B cell (primary cell): ENCODE data around the gene PPP2R2B. TPM values are rescaled to one million over a fixed set of nuclear protein-coding genes. Genes with fewer than 3 reads are reported as not detected.

Experiments
- ATAC-seq: fragments of 200-7000 bp; cut with Tn5 transposase; one replicate; pipeline ENCODE4 v1.10.0; 2021; ENCODE audit warnings: low read depth, mild to moderate bottlenecking, moderate number of reproducible peaks, moderate library complexity
- CTCF ChIA-PET: fragments of 350-600 bp; sonication (Branson Sonifier 250); formaldehyde crosslinking; loops from one replicate; lab custom pipeline; 2021; ENCODE audit warnings: antibody characterized with exemption, inconsistent platforms; lab: Charles Lee
- POLR2A ChIA-PET: fragments of 350-600 bp; sonication (Branson Sonifier 250); formaldehyde crosslinking; loops from one replicate; lab custom pipeline; 2021; ENCODE audit warnings: antibody characterized with exemption; lab: Charles Lee
- DNase-seq: peaks from one replicate; pipeline ENCODE4 v3.0.0; 2013
- H2AFZ ChIP-seq: 2 replicates; pipeline ENCODE4 v1.6.1; 2012; ENCODE audit warnings: mild to moderate bottlenecking, low read depth, low read length; ENCODE audit not compliant: insufficient read depth, poor library complexity, severe bottlenecking
- H3K27ac ChIP-seq, 2 donors: 1 replicate in 1 of 2; 2 replicates in 1 of 2; pipeline ENCODE4 v1.5.1; 2012 to 2013; ENCODE audit warnings: low read length in 2 of 2, mild to moderate bottlenecking in 2 of 2, moderate library complexity in 1 of 2
- H3K27me3 ChIP-seq, 4 experiments: fragments of 200-600 bp in 1 of 4; sonication (generic) in 1 of 4; replicated peaks in 1 of 4; 1 replicate in 2 of 4; 2 replicates in 2 of 4; pipeline versions ENCODE4 v1.6.1 to v1.7.0; 2013 to 2016; ENCODE audit warnings: low read length in 3 of 4, mild to moderate bottlenecking in 2 of 4, mixed read lengths in 1 of 4, moderate library complexity in 1 of 4; ENCODE audit not compliant: insufficient read depth in 4 of 4, control insufficient read depth in 3 of 4; ENCODE audit errors: control extremely low read depth in 1 of 4
- H3K36me3 ChIP-seq, 2 experiments: replicated peaks in 1 of 2; 1 replicate in 1 of 2; 2 replicates in 1 of 2; pipeline versions ENCODE4 v1.6.1 to v1.7.1; 2013; ENCODE audit warnings: low read length in 1 of 2; ENCODE audit not compliant: insufficient read depth in 2 of 2, control insufficient read depth in 1 of 2; ENCODE audit errors: control extremely low read depth in 1 of 2, extremely low read depth in 1 of 2
- H3K4me1 ChIP-seq, 2 donors: fragments of 200-600 bp in 1 of 2; sonication (generic) in 1 of 2; 1 replicate in 1 of 2; 2 replicates in 1 of 2; pipeline versions ENCODE4 v1.5.1 to v1.6.1; 2013 to 2017; ENCODE audit warnings: low read length in 2 of 2; ENCODE audit not compliant: control insufficient read depth in 2 of 2, insufficient read depth in 2 of 2
- H3K4me2 ChIP-seq: replicated peaks from 2 replicates; pipeline ENCODE3; 2012; ENCODE audit warnings: mild to moderate bottlenecking, low read depth, low read length; ENCODE audit not compliant: poor library complexity, severe bottlenecking
- H3K4me3 ChIP-seq, 5 experiments: fragments of 200-600 bp in 1 of 5; sonication (generic) in 1 of 5; 1 replicate in 3 of 5; 2 replicates in 2 of 5; pipeline versions ENCODE4 v1.5.1 to v1.7.0; 2011 to 2016; ENCODE audit warnings: low read length in 4 of 5, mild to moderate bottlenecking in 4 of 5, low read depth in 2 of 5, control low read depth in 1 of 5, moderate library complexity in 1 of 5; ENCODE audit not compliant: insufficient read depth in 1 of 5; ENCODE audit errors: control extremely low read depth in 1 of 5, extremely low read depth in 1 of 5
- H3K79me2 ChIP-seq: fragments of 200-600 bp; sonication (generic); one replicate; pipeline ENCODE4 v1.6.0; 2016; ENCODE audit warnings: low read length; ENCODE audit not compliant: control insufficient read depth, insufficient read depth
- H3K9ac ChIP-seq: fragments of 200-600 bp; sonication (generic); 2 replicates; pipeline ENCODE4 v1.6.1; 2017; ENCODE audit warnings: mild to moderate bottlenecking, low read length, moderate library complexity
- H3K9me3 ChIP-seq, 3 donors: one replicate each; pipeline versions ENCODE4 v1.6.1 to v1.7.1; 2013; ENCODE audit warnings: low read length in 2 of 3; ENCODE audit not compliant: control insufficient read depth in 2 of 3, insufficient read depth in 1 of 3; ENCODE audit errors: control extremely low read depth in 1 of 3
- H4K20me1 ChIP-seq: 2 replicates; pipeline ENCODE4 v1.6.0; 2012; ENCODE audit warnings: mild to moderate bottlenecking, low read length; ENCODE audit not compliant: insufficient read depth, control insufficient read depth, poor library complexity, severe bottlenecking
- H3K27ac Mint-ChIP-seq: one replicate; pipeline ENCODE4 v1.8.0; 2021; ENCODE audit warnings: mixed read lengths
- H3K27me3 Mint-ChIP-seq: one replicate; pipeline ENCODE4 v1.8.0; 2021; ENCODE audit warnings: mixed read lengths
- H3K4me1 Mint-ChIP-seq: one replicate; pipeline ENCODE4 v1.8.0; 2021; ENCODE audit warnings: mixed read lengths
- H3K4me3 Mint-ChIP-seq: one replicate; pipeline ENCODE4 v1.8.0; 2021; ENCODE audit warnings: mixed read lengths
- H3K9me3 Mint-ChIP-seq: one replicate; pipeline ENCODE4 v1.8.0; 2022; ENCODE audit warnings: mixed read lengths; ENCODE audit not compliant: insufficient read depth
- CTCF ChIP-seq: fragments of 200-600 bp; IDR thresholded peaks from one replicate; pipeline ENCODE4 v1.8.0; 2022; ENCODE audit warnings: antibody characterized with exemption, mild to moderate bottlenecking
- EZH2 ChIP-seq: IDR thresholded peaks from 2 replicates; pipeline ENCODE4 v1.6.1; 2012; ENCODE audit warnings: borderline replicate concordance, low read depth, mild to moderate bottlenecking, moderate library complexity, low read length; ENCODE audit not compliant: insufficient read depth, poor library complexity, severe bottlenecking
- WGBS: methylation state at CpG from one replicate; pipeline ENCODE4 v1.1.5; 2013; ENCODE audit warnings: missing lambda C conversion rate; ENCODE audit not compliant: insufficient coverage; 5-methylcytosine and 5-hydroxymethylcytosine counted together
- intact Hi-C: fragments of 100-400 bp; cut with micrococcal nuclease; formaldehyde crosslinking; loops from one replicate; pipeline ENCODE4 v1.10.0; 2022
- polyA plus RNA-seq: library from polyadenylated mRNA; depleted of rRNA; stranded (reverse); fragments of >200 nt; gene quantifications from 2 replicates; pipeline ENCODE4 v1.2.3, GENCODE V29; 2012
- total RNA-seq, 2 donors: library from RNA; stranded (reverse); fragments of 120-200 nt in 1 of 2; gene quantifications; 1 replicate in 1 of 2; 2 replicates in 1 of 2; pipeline versions ENCODE4 v1.2.3 to v1.2.4, GENCODE V29; 2013 to 2022

Gene PPP2R2B
- total and polyA plus RNA-seq, 2 donors (not counting 1 experiment from before 2014, with no cell fraction given): 0.03 TPM; not detected in 1

DNA sequence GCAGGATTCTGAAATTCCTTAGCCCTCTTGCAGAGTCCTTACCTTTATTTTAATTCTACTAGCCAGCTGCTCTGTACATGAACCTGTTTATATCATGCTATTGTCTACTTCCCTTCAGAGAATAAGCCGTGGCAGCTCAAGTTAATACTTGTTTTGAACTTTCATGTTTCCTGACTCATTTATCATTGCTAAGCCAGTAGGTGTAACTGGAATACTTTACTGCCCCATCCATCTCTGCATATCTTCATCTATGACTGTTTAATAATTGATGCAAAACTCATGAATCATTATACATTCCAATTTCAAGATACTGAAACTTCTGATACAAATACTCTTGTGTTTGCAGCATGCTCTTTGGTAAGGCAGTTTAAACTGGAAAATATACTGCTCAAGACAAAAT lies 174.7 kb downstream of the PPP2R2B start:
- H3K4me3 Mint-ChIP-seq: no peak overlapping the region
- no peak overlapping the region for H3K27ac ChIP-seq
- H3K79me2 ChIP-seq: no peaks in the 10 kb centered on the region
- ATAC-seq: no peak
- no peaks in the 10 kb centered on the region for H3K9me3 Mint-ChIP-seq
- no peaks in the 10 kb centered on the region for H3K4me1 Mint-ChIP-seq
- WGBS: no CpG with 5 or more reads among the region's 1 CpG
- H3K9ac ChIP-seq: no peak overlapping the region
- no peaks in the 10 kb centered on the region for H3K27me3 ChIP-seq
- no peak overlapping the region for H3K4me3 ChIP-seq
- H3K4me1 ChIP-seq: no peaks in the 10 kb centered on the region
- no peak for DNase-seq
- H2AFZ ChIP-seq: no peak overlapping the region
- TF ChIP-seq EZH2: no peak
- H3K27me3 Mint-ChIP-seq: no peaks in the 10 kb centered on the region
- POLR2A ChIA-PET: no interaction called here
- H3K36me3 ChIP-seq: no peaks in the 10 kb centered on the region
- H3K9me3 ChIP-seq: peaks cover 0 to 4% (median 0%) of the 10 kb centered on the region in 3 donors
- H3K4me2 ChIP-seq: no peak overlapping the region
- CTCF ChIA-PET: no interaction called here
- intact Hi-C loops: no loop called here
- H4K20me1 ChIP-seq: no peaks in the 10 kb centered on the region
- no peak overlapping the region for H3K27ac Mint-ChIP-seq

DNA sequence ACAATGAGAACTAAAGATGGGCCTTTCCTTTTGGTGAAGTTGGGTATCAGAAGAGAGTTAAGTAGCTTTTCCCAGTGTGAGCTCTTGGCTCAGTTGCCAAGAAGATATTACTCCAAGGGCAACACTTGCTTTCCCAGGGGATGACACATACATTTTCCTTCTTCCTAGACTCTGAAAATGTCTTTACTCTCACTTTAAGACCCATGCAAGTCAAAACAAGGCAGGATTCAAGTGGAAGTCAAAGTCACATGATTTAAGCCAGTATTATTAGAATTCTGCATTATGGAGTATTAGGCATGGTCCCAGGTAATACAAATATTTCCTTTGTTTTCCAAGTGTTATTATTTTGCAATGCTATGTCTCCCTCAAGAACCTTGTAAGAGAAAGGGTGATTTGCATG lies 175.1 kb downstream of the PPP2R2B start:
- H3K79me2 ChIP-seq: no peaks in the 10 kb centered on the region
- intact Hi-C loops: no loop called here
- H3K4me3 ChIP-seq: no peak overlapping the region
- no peaks in the 10 kb centered on the region for H3K36me3 ChIP-seq
- DNase-seq: no peak
- H3K27ac ChIP-seq: no peak overlapping the region
- Mint-ChIP-seq H3K9me3 (no peaks in the 10 kb centered on the region), H3K27ac (no peak overlapping the region), H3K27me3 (no peaks in the 10 kb centered on the region), H3K4me3 (no peak overlapping the region), H3K4me1 (no peaks in the 10 kb centered on the region)
- no peaks in the 10 kb centered on the region for H3K4me1 ChIP-seq
- H3K9me3 ChIP-seq: peaks cover 0 to 4% (median 0%) of the 10 kb centered on the region in 3 donors
- CTCF ChIA-PET: no interaction called here
- no peaks in the 10 kb centered on the region for H3K27me3 ChIP-seq
- ATAC-seq: no peak
- H3K9ac ChIP-seq: no peak overlapping the region
- TF ChIP-seq EZH2 (no peak), CTCF (no peak)
- POLR2A ChIA-PET: no interaction called here
- H4K20me1 ChIP-seq: no peaks in the 10 kb centered on the region
- no peak overlapping the region for H2AFZ ChIP-seq
- no peak overlapping the region for H3K4me2 ChIP-seq
